ENCODE data around the gene MINK1.
A peak's percentile ranks its signal among the peaks of the same experiment; 100 is the strongest.

MINK1 gene

GRCh38 chr17:4833178-4833940 is at the start of gene MINK1:
MINK1 (plus strand) TSS chr17:4833340; CDS start chr17:4833584, 244 bp downstream.
- DNase-seq (ENCODE audit: low read depth), result peak; percentile 62

DNA sequence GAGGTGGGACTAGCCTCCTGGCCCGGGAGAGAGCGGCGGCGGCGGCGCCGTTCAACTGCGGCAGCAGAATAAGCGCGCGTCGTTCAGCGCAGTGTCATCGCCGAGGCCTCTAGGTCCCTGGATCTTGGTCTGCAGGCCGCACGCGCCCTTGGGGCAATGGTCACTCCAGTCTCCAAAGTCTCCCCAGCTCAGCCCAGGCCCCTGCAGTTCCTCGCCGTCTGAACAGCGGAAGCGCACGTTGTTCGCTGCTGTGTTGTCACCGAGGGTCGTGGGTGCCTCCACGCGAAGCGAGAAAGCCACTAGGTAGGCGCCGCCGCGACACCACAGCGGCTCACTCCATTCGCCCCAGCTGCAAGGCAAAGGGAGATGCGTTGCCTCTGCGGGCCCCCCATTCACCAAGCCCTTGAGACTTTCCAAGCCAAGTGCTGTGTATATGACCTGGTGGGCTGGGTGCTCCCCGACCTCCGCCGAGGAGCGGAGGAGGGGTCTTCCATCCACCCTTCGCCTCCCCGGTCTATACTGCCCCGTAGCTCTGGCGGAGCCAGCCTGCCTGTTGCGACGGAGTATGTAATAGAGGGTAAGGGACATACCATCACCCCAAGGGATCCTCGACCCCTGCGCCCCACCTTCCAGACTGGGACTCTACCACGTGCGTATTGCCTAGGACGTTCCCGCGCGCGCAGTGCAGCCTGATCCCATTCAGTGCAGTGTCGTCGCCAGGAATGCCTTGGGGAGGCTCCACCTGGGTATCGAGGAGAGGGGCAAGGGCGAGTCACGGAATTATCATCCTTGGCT is 47.6 kb upstream of the MINK1 start:
- DNase-seq (ENCODE audit: low read depth), result no peak

DNA sequence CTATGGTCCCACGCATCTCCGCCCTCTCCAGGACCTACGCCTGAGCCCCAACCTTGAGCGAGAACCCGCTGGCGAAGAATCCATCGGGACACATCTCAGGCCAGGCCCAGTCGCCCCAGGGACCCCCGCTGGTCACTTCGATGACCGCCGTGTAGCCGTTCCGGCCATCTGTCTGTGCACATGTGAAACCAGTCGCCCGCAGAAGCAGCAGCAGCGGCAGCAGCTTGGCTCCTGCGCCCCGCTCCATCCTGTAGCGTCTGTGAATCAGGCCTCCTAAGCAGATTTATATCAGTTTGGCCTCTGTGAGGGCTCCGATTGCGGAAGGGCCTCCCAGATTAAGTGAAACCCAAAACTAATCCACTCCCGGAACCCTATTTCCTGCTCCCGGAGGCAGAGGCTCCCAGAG is 47.0 kb upstream of the MINK1 start, which contains the start of gene VMO1:
TSS of gene VMO1 (minus strand) at position 259 of the 406 bp plus-strand sequence. CDS start at position 247, 12 bp downstream.
- DNase-seq (ENCODE audit: low read depth), result no peak

GRCh38 chr17:4786516-4786915 is 46.6 kb upstream of the MINK1 start:
- DNase-seq (ENCODE audit: low read depth), result no peak

DNA sequence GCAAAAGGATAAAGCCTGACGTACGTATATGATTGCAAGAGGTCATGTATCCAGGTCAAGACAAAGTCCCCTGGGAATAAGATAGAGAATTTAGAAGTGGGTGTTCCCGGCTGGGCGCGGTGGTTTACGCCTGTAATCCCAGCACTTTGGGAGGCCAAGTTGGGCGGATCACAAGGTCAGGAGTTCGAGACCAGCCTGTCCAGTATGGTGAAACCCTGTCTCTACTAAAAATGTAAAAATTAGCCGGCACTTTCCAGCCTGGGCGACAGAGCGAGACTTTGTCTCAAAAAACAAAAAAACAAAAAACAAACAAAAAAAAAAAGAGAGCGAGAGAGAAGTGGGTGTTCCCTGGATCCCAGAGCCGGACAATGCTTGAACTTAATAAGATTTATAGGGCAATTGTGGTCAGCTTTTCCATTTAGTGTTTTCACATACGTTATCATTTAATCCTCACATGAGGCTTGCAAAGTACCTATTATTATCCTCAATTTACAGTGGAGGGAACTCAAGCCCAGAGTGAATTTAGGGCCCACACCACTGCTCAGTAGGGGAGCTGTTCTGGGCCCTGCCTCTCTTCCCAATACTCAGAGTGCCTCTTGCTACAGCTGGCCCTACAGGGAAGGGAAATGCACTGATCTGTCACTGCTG is 44.9 kb upstream of the MINK1 start:
- DNase-seq (ENCODE audit: low read depth), result no peak

DNA sequence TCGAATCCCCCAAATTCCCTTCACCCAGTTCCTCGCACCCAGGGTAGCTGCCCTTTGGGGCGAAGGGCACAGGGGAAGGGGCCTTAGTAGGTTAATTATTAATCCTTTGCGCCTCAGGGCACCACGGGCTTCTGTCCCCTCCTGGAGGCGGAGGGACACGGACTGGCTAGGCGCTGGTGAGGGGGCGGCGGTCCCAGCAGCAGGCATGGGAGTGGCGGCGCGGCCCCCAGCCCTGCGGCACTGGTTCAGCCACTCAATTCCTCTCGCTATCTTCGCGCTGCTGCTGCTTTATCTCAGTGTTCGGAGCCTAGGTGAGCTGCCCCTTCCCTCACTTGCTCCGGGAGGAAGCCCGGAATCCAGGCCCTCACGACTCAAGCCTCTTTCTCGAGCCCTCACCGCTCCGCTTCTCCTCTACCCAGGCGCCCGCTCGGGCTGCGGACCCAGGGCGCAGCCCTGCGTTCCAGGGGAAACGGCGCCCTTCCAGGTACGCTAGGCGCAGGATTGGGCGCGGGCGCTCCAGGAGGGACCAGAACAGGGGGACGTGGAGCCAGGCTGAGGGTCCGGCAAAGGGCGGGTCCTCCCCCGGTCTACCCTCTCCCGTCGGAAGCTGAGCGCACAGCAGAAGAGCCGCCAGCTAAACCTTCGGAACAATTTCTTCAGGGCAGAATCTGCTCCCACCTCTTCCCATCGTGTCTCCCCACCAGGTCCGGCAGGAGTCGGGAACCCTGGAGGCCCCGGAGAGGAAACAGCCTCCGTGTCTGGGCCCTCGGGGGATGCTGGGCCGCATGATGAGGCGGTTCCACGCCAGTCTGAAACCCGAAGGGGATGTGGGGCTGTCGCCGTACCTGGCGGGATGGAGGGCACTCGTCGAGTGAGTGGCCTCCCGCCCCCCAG is 44.1 kb upstream of the MINK1 start, which contains the start of gene GLTPD2:
TSS of gene GLTPD2 (plus strand) at position 158 of the 894 bp plus-strand sequence. CDS start at position 206, 48 bp downstream.
- no peak for DNase-seq (ENCODE audit: low read depth)

- DNase-seq (ENCODE audit: low read depth), result no peak
These were observed 43.5 kb upstream of the MINK1 start for GRCh38 chr17:4789701-4789950.

- peak; percentile 55 for DNase-seq (ENCODE audit: low read depth)
These were observed 43.0 kb upstream of the MINK1 start for GRCh38 chr17:4789951-4790704.

DNA sequence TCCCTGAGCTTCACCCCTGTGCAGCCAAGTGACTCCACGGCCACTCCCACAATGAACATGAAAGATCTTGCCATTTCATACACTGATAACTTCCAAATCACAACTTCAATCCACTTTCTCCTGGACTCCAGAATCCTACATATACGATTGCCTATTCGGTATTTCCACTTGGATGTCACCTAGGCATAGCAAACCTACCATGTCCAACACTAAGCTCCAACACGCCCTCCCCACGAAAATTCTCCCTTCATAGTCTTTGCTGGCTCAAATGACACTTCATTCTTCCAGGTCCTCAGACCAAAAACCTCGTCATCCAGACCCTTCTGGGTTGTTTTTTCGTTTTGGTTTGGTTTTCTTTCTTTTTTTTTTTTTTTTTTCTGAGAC is 42.4 kb upstream of the MINK1 start:
- no peak for DNase-seq (ENCODE audit: low read depth)

DNA sequence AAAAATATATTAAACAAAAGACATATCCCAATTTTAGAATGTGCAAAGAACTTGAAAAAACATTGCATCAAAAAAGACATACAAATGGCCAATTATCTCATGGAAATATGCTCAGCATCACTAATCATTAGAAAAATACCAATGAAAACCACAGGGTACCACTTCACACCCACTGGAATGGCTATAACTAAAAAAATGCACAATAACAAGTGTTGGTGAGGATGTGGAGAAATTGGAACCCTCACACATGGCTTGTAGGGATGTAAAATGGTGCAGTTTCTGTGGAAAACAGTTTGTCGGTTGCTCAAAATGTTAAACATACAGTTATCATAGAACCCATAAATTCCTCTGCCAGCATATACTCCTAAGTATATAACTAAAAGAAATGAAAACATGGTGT is 38.0 kb upstream of the MINK1 start:
- DNase-seq (ENCODE audit: low read depth), result no peak

- no peak for DNase-seq (ENCODE audit: low read depth)
These were observed 36.6 kb upstream of the MINK1 start for GRCh38 chr17:4796552-4796920.

DNA sequence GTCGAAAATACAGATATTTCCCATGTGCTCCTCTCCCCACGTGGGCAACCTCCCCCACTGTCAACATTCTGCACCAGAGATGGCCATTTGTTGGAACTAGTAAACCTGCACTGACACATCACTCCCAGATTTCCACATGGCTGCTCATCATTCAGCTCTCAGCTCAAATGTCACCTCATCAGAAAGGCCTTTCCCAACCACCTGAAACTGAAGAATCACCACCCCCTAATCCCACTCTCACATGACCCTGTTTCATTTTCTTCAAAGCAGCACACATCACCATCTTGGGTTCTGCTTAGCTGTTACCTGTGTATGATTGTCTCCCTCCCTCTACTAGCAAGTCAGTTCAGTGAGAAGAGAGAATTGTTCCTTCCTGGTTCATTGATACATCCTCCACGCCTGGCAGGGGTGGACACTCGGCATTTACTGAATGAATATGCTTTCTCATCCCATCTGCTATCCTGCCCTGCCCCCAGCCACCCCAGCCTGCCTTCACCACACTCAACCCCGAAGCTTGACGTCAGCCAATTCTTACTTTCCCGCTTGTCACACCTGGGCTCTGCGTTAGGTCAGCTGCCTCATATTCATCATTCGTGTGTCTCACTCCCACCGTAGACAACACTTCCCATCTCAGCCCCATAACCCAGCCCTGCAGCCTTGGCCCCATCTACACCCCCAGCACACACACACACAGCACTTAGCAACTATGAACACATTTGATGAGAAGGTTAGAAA is 32.5 kb upstream of the MINK1 start:
- no peak for DNase-seq (ENCODE audit: low read depth)

- no peak for DNase-seq (ENCODE audit: low read depth)
These were observed 30.9 kb upstream of the MINK1 start, which contains the start of gene C17orf114 for GRCh38 chr17:4802228-4802627. C17orf114 (minus strand) TSS chr17:4802328.

DNA sequence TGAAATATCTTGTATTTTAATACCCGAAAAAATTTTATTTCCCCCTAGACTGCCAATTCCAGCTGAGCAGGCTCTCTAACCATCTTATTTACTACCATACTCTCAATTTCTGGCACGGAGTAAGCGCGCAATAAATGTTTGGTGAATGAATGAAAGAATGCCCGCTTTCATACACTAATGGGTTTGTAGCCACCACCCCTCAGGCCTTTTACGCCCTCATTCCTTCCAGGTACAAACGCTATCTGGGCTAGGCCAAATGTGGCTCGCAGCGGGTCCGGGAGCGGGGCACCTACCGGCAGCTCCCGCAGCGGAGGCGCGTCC is 26.7 kb upstream of the MINK1 start:
- no peak for DNase-seq (ENCODE audit: low read depth)

GRCh38 chr17:4806777-4807604 is 26.1 kb upstream of the MINK1 start, which contains the start of gene PLD2:
PLD2 (plus strand) TSS chr17:4807152; CDS start chr17:4807773, 621 bp downstream.
- DNase-seq (ENCODE audit: low read depth), result no peak

DNA sequence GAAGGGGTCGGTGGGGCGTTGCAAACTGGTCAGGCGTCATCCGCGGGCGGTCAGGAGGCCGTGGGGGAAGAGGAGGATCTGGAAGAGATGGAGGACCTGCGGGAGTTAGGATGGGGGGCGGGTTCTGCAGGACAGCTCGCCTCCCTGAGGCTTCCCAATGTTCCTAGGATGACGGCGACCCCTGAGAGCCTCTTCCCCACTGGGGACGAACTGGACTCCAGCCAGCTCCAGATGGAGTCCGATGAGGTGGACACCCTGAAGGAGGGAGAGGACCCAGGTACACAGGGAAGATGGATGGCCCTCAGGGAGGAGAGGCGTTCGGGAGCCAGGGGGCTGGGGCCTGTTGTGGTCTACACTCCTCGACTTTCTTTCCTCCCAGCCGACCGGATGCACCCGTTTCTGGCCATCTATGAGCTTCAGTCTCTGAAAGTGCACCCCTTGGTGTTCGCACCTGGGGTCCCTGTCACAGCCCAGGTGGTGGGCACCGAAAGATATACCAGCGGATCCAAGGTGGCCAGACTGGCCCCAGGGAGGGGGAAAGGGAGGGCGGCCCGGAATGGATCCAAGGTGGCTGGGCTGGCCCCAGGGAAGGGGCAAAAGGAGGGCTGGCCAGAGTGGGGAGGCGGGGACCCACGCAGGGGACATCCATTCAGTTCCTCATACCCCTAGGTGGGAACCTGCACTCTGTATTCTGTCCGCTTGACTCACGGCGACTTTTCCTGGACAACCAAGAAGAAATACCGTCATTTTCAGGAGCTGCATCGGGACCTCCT is 25.3 kb upstream of the MINK1 start:
- no peak for DNase-seq (ENCODE audit: low read depth)

DNA sequence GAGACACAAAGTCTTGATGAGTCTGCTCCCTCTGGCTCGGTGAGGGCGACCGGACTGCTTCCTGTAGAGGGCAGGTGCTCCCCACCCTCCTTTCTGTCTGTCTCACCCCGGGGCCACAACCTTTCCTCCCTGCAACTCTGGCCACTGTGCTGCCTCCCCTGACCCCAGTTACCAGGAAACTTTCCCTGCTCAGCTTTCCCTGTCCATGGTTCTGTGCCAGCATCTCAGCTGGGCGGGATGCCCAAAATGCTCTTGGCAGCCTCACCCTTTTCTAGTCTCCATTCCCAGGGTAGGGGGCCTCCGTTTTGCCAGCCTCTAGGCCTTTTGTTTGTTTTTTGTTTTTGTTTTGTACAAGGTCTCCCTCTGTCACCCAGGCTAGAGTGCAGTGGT is 24.8 kb upstream of the MINK1 start:
- no peak for DNase-seq (ENCODE audit: low read depth)

GRCh38 chr17:4810696-4811290 is 22.3 kb upstream of the MINK1 start:
- no peak for DNase-seq (ENCODE audit: low read depth)
